Stomach (tissue), 9 donors: ENCODE results near the gene ZNF528. TPM values are rescaled to one million over a fixed set of nuclear protein-coding genes. Genes with fewer than 3 reads are reported as not detected.

ENCODE experiments used
- DNase-seq, 2 donors: peaks; one replicate each; pipeline versions ENCODE4 v3.0.0 to v3.0.0-alpha.2; 2013 to 2019
- H3K27ac ChIP-seq, 5 donors: fragments of 200-600 bp in 4 of 5; sonication (generic) in 4 of 5; one replicate each; pipeline ENCODE4 v1.5.1; 2013 to 2019; ENCODE audit warnings: mild to moderate bottlenecking in 1 of 5, moderate library complexity in 1 of 5
- H3K27me3 ChIP-seq, 3 donors: fragments of 200-600 bp; sonication (generic); one replicate each; pipeline ENCODE4 v1.5.1; 2017 to 2019; ENCODE audit warnings: mixed run types in 1 of 3
- H3K36me3 ChIP-seq, 4 donors: fragments of 200-600 bp; sonication (generic); 1 replicate in 3 of 4; 2 replicates in 1 of 4; pipeline ENCODE4 v1.5.1; 2016 to 2019
- H3K4me1 ChIP-seq, 4 donors: fragments of 200-600 bp; sonication (generic); one replicate each; pipeline ENCODE4 v1.5.1; 2016 to 2019
- H3K4me3 ChIP-seq, 4 donors: fragments of 200-600 bp; sonication (generic) in 3 of 4; one replicate each; pipeline ENCODE4 v1.5.1; 2016 to 2019; ENCODE audit warnings: mild to moderate bottlenecking in 1 of 4
- H3K9me3 ChIP-seq, 4 donors: fragments of 200-600 bp; sonication (generic); one replicate each; pipeline ENCODE4 v1.5.1; 2016 to 2019
- CTCF ChIP-seq, 7 experiments: fragments of 450-650 bp in 4 of 7; fragments of 200-600 bp in 3 of 7; sonication (generic) in 3 of 7; IDR thresholded peaks; one replicate each; pipeline ENCODE4 v1.5.1; 2016 to 2019; ENCODE audit warnings: antibody characterized with exemption in 7 of 7, control low read depth in 2 of 7, mild to moderate bottlenecking in 1 of 7
- EP300 ChIP-seq: sonication (generic); formaldehyde crosslinking; IDR thresholded peaks from one replicate; pipeline ENCODE4 v1.6.1; 2017; ENCODE audit warnings: antibody characterized with exemption
- POLR2A ChIP-seq, 4 donors: fragments of 450-650 bp; IDR thresholded peaks; one replicate each; pipeline ENCODE4 v1.6.1; 2016; ENCODE audit warnings: antibody characterized with exemption in 4 of 4, control low read depth in 2 of 4, mild to moderate bottlenecking in 1 of 4, moderate library complexity in 1 of 4
- POLR2AphosphoS5 ChIP-seq, 3 donors: sonication (generic); formaldehyde crosslinking; IDR thresholded peaks; one replicate each; pipeline ENCODE4 v1.6.1; 2016; ENCODE audit warnings: antibody characterized with exemption in 3 of 3
- WGBS, 5 donors: extraction: QIAGEN DNeasy Blood & Tissue Kit in 3 of 5; methylation state at CpG; one replicate each; pipeline versions ENCODE4 v1.1.5 to v1.1.7; 2013 to 2018; 5-methylcytosine and 5-hydroxymethylcytosine counted together
- intact Hi-C: fragments of 100-400 bp; cut with DNase I; formaldehyde crosslinking; loops from one replicate; pipeline ENCODE4 v1.15.1; 2023; ENCODE audit warnings: low total_unique reads
- polyA plus RNA-seq, 3 donors: library from polyadenylated mRNA; stranded (reverse); fragments of 200-250 nt; gene quantifications; one replicate each; pipeline ENCODE4 v1.2.3, GENCODE V29; 2013
- small RNA-seq, 4 donors: library from RNA; depleted of rRNA; stranded (forward); fragments of <200 nt; gene quantifications; one replicate each; pipeline ENCODE3, GENCODE V24; 2016
- total RNA-seq, 5 donors: library from RNA; depleted of rRNA; stranded (reverse); fragments of >200 nt; gene quantifications; one replicate each; pipeline versions ENCODE4 v1.1.0 to v1.2.3, GENCODE V29; 2014 to 2016
- donor health status: healthy with polysubstance abuse.
- donor health status: Bipolar disorder and iron deficiency.
- donor health status: healthy.

Gene ZNF528
- total and polyA plus RNA-seq, 8 donors = 3.7 to 40.8 (median 12.1) TPM

DNA sequence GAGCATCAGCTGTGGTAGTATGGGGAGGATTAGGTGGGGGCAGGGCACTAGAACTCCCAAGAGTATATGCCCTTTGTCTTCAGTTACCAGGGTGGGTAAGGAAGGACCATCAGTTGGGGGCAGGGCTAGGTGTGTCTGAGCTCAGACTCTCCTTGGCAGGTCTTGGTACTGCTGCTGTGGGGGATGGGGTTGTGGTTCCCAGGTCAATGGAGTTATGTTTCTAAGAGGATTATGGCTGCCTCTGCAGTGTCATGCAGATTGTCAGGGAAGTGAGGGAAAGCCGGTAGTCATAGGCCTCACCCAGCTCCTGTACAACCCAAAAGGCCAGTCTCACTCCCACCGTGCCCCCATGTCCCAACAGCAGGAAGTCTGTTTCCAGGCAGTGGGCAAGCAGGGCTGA is 46.9 kb downstream of the ZNF528 start:
- Histone ChIP-seq H3K27me3 (no peaks in the 10 kb centered on the region), H3K4me3 (no peak overlapping the region), H3K36me3 (no peaks in the 10 kb centered on the region), H3K4me1 (no peaks in the 10 kb centered on the region), H3K27ac (no peak overlapping the region), H3K9me3 (peaks cover 5 to 97% (median 79%) of the 10 kb centered on the region in 4 donors)
- DNase-seq = no peak
- intact Hi-C loops = no loop called here
- TF ChIP-seq EP300 = no peak
- no peak for TF ChIP-seq CTCF (IDR thresholded peaks at IDR 0.05)
- TF ChIP-seq POLR2AphosphoS5 (IDR thresholded peaks at IDR 0.05) = no peak
- TF ChIP-seq POLR2A (IDR thresholded peaks at IDR 0.05) = no peak
- 44 to 50% (median 44%) methylated on average over 2 of the region's 2 CpGs for WGBS, 5 donors

GRCh38 chr19:52451241-52451640 is 53.6 kb downstream of the ZNF528 start:
- H3K9me3 ChIP-seq = peaks cover 22 to 98% (median 88%) of the 10 kb centered on the region in 4 donors

DNA sequence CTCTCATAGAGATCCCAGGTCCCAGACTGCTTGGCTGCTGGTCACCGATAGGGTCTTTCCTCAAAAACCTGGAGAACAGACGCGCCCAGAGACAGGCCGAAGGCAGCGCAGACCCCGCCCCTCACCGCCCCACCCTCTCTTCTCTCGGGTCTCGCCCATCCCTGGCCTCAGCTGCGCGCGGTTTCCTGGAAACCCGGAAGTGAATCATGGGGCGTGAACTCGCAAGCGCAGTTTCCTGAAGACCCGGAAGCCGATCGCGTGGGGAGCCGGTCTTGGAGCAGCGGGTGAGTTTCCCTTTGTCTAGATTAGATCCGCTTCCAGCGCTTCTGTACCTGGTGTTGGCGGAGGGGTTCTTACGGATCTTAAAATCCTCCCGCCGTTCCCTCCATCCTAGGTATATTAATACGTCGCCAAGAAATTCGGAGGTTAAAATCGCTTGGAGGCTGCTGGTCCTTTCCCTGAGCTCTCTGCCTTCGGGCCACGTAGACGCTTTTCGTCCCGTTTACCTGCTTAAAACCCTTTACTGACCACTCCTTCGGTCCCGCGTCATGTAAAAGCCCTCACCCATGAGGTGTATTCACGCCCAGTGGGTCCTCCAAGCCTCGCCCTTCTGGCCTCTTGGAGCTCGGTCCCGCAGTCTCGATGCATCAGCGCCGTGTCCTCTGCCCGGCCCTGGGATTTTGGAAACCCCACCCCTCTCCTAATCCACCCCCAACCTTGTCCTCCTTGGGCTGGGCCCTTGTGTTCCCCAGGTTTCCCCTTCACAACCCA is 55.9 kb downstream of the ZNF528 start, which contains the start of gene ZNF578:
Gene ZNF578, plus strand, starts transcription at position 230 of the 771 bp plus-strand sequence. CDS start 48,293 bp downstream, outside the sequence.
- H3K27me3 ChIP-seq = peaks cover 0 to 15% (median 5%) of the 10 kb centered on the region in 3 donors
- 4 to 6% (median 5%) methylated on average over 46 to 48 of the region's 48 CpGs for WGBS, 5 donors
- intact Hi-C loops = no loop called here
- H3K36me3 ChIP-seq = peaks cover 11 to 40% (median 23%) of the 10 kb centered on the region in 4 donors
- peak within 1 kb of the TSS; percentile 53 to 66 (median 57) for H3K4me3 ChIP-seq
- peaks cover 22 to 99% (median 91%) of the 10 kb centered on the region in 4 donors for H3K9me3 ChIP-seq
- H3K27ac ChIP-seq = peak within 1 kb of the TSS in 2 of 5 donors; percentile 19 to 34
- peak; percentile 43 to 97 for DNase-seq
- H3K4me1 ChIP-seq = peaks cover 4 to 9% (median 8%) of the 10 kb centered on the region in 4 donors
- TF ChIP-seq POLR2A (IDR thresholded peaks at IDR 0.05) = no peak
- peak in 1 of 3 donors; percentile 31 for TF ChIP-seq POLR2AphosphoS5 (IDR thresholded peaks at IDR 0.05)
- no peak for TF ChIP-seq CTCF (IDR thresholded peaks at IDR 0.05)

More at GRCh38 chr19:52451241-52451640, 53.6 kb downstream of the ZNF528 start:
- Histone ChIP-seq H3K4me1 (peaks cover 4 to 9% (median 8%) of the 10 kb centered on the region in 4 donors), H3K36me3 (peaks cover 0 to 17% (median 3%) of the 10 kb centered on the region in 4 donors), H3K27me3 (peaks cover 0 to 15% (median 5%) of the 10 kb centered on the region in 3 donors), H3K27ac (no peak overlapping the region), H3K4me3 (no peak overlapping the region)
- DNase-seq = peak in 1 of 2 donors; percentile 0
- intact Hi-C loops = no loop called here
- TF ChIP-seq POLR2A (IDR thresholded peaks at IDR 0.05) (no peak), CTCF (IDR thresholded peaks at IDR 0.05) (no peak), POLR2AphosphoS5 (IDR thresholded peaks at IDR 0.05) (no peak), EP300 (no peak)
- WGBS, 5 donors = 26 to 38% (median 29%) methylated on average over 17 to 41 of the region's 41 CpGs

DNA sequence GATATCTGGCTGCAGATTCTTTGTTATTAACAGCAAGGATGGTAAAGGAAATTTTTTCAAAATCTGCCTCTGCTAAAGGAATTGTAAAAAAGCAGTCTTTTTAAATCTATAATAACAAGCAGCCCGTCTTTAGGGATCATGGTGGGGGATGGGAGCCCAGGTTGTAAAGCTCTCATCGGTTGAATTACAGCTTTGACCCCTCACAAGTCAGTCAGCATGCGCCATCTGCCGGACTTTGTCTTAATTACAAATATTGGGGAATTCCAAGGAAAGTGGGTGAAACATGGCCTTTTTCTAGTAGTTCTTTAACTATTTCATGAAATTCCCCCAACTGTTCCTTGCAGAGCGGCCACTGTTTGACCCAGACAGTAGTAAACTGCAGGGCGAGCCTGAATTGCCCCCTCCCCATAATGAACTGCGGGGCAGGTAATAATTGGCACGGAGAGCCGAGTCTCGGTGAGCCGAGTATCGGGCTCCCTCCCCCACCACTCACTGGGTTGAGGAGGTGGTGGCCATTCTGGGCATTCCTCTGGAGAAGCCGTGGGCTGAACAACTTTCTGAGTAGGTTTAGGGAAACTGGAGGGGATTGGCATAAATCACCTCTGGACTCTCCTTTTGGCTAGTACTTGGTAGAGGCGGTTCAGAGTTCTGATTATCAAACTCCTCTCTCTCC is 67.3 kb downstream of the ZNF528 start:
- no peak for DNase-seq
- Histone ChIP-seq H3K36me3 (peaks cover 0 to 59% (median 4%) of the 10 kb centered on the region in 4 donors), H3K27me3 (no peaks in the 10 kb centered on the region), H3K27ac (no peak overlapping the region), H3K9me3 (peaks cover 22 to 100% (median 95%) of the 10 kb centered on the region in 4 donors), H3K4me3 (no peak overlapping the region), H3K4me1 (no peaks in the 10 kb centered on the region)
- intact Hi-C loops = no loop called here
- no peak for TF ChIP-seq POLR2A (IDR thresholded peaks at IDR 0.05)
- WGBS, 5 donors = 84 to 90% (median 85%) methylated on average over 14 of the region's 14 CpGs

Small RNAs within 50 kb of the gene (small RNA-seq; reads per million reads assigned to genes)
- 0 reads per million in 4 donors for gene AC010332.1

Other genes starting within 250 kb of the ZNF528 start
- gene ZNF836, start 226.2 kb upstream of the ZNF528 start, total RNA-seq = 10 to 100 TPM in 2 of 5 donors, 1 to 10 TPM in 3; 1.3 to 17.7 (median 4.1) TPM
- gene ZNF836, start 226.2 kb upstream of the ZNF528 start, polyA plus RNA-seq = 1 to 10 TPM; 3.2 to 4.5 (median 3.4) TPM
- 100 to 1,000 TPM in 4 of 5 donors, 10 to 100 TPM in 1; 73.3 to 272 (median 192) TPM for gene PPP2R1A, start 207.8 kb upstream of the ZNF528 start, total RNA-seq
- 100 to 1,000 TPM in 2 of 3 donors, 10 to 100 TPM in 1; 98.7 to 146 (median 109) TPM for gene PPP2R1A, start 207.8 kb upstream of the ZNF528 start, polyA plus RNA-seq
- gene ZNF766, start 128.3 kb upstream of the ZNF528 start, total RNA-seq = 10 to 100 TPM in 3 of 5 donors, 1 to 10 TPM in 2; 1.3 to 19.6 (median 14.2) TPM
- 1 to 10 TPM; 2.6 to 4.0 (median 3.3) TPM for gene ZNF766, start 128.3 kb upstream of the ZNF528 start, polyA plus RNA-seq
- 10 to 100 TPM in 1 of 5 donors, 1 to 10 TPM in 4; 2.2 to 11.0 (median 8.1) TPM for gene ZNF480, start 100.7 kb upstream of the ZNF528 start, total RNA-seq
- 1 to 10 TPM; 4.0 to 5.2 (median 4.8) TPM for gene ZNF480, start 100.7 kb upstream of the ZNF528 start, polyA plus RNA-seq
- 1 to 10 TPM in 1 of 5 donors, under 1 TPM in 1, not detected in 3; 0.45 to 2.2 TPM for gene ZNF610, start 61.6 kb upstream of the ZNF528 start, total RNA-seq
- gene ZNF610, start 61.6 kb upstream of the ZNF528 start, polyA plus RNA-seq = 1 to 10 TPM in 2 of 3 donors, under 1 TPM in 1; 0.93 to 2.6 (median 1.4) TPM
- 10 to 100 TPM in 3 of 5 donors, 1 to 10 TPM in 2; 4.1 to 44.2 (median 11.6) TPM for gene ZNF880, start 27.9 kb upstream of the ZNF528 start, total RNA-seq
- 10 to 100 TPM in 2 of 3 donors, 1 to 10 TPM in 1; 8.4 to 10.4 (median 10.2) TPM for gene ZNF880, start 27.9 kb upstream of the ZNF528 start, polyA plus RNA-seq
- under 1 TPM in 1 of 5 donors, not detected in 4; 0.37 TPM for gene ZNF534, start 31.3 kb downstream of the ZNF528 start, total RNA-seq
- gene ZNF534, start 31.3 kb downstream of the ZNF528 start, polyA plus RNA-seq = under 1 TPM in 1 of 3 donors, not detected in 2; 0.08 TPM
- 1 to 10 TPM in 1 of 5 donors, under 1 TPM in 1, not detected in 3; 0.45 to 4.4 TPM for gene ZNF578, start 55.7 kb downstream of the ZNF528 start, total RNA-seq
- gene ZNF578, start 55.7 kb downstream of the ZNF528 start, polyA plus RNA-seq = under 1 TPM in 2 of 3 donors, not detected in 1; 0.25 to 0.43 TPM
- 10 to 100 TPM; 11.7 to 41.5 (median 24.8) TPM for gene ZNF808, start 129.8 kb downstream of the ZNF528 start, total RNA-seq
- 1 to 10 TPM in 2 of 3 donors, under 1 TPM in 1; 0.92 to 1.9 (median 1.5) TPM for gene ZNF808, start 129.8 kb downstream of the ZNF528 start, polyA plus RNA-seq
- gene ZNF701, start 172.4 kb downstream of the ZNF528 start, total RNA-seq = 10 to 100 TPM in 2 of 5 donors, 1 to 10 TPM in 3; 1.2 to 28.1 (median 9.0) TPM
- 1 to 10 TPM; 4.1 to 4.7 (median 4.2) TPM for gene ZNF701, start 172.4 kb downstream of the ZNF528 start, polyA plus RNA-seq
- gene ZNF83, start 240.5 kb downstream of the ZNF528 start, total RNA-seq = 100 to 1,000 TPM in 1 of 5 donors, 10 to 100 TPM in 4; 11.0 to 115 (median 35.8) TPM
- gene ZNF83, start 240.5 kb downstream of the ZNF528 start, polyA plus RNA-seq = 10 to 100 TPM; 10.3 to 36.5 (median 19.1) TPM